ENCODE data around the gene SERBP1. TPM values are rescaled to one million over a fixed set of nuclear protein-coding genes. Genes with fewer than 3 reads are reported as not detected.
"Not testable (repeated sequence)": the region's sequence is repeated elsewhere in the genome, so short reads cannot be mapped to it uniquely, and the experiment has no call there.

The SERBP1 gene
- total RNA-seq, 1 donor from 2014 or later = 125 TPM

- Histone ChIP-seq H3K9me3 (replicated peaks) (no peaks in the 10 kb centered on the region), H3K4me3 (no peak overlapping the region), H3K36me3 (no peaks in the 10 kb centered on the region), H3K27me3 (ENCODE audit: low read depth) (no peaks in the 10 kb centered on the region), H3K4me1 (peaks cover 7% of the 10 kb centered on the region), H3K27ac (replicated peaks) (no peak overlapping the region)
- no peak for DNase-seq
- intact Hi-C loops (cut with micrococcal nuclease) = no loop called here
- TF ChIP-seq CTCF (IDR thresholded peaks at IDR 0.05; ENCODE audit: borderline replicate concordance) = no peak
These were observed 21.6 kb upstream of the SERBP1 start for GRCh38 chr1:67451815-67452214.

- DNase-seq = no peak
- Histone ChIP-seq H3K4me3 (no peak overlapping the region), H3K27ac (replicated peaks) (no peak overlapping the region), H3K27me3 (ENCODE audit: low read depth) (no peaks in the 10 kb centered on the region), H3K9me3 (replicated peaks) (no peaks in the 10 kb centered on the region), H3K36me3 (no peaks in the 10 kb centered on the region), H3K4me1 (peaks cover 12% of the 10 kb centered on the region)
- TF ChIP-seq CTCF (IDR thresholded peaks at IDR 0.05; ENCODE audit: borderline replicate concordance) = no peak
- intact Hi-C loops (cut with micrococcal nuclease) = no loop called here
These were observed 21.2 kb upstream of the SERBP1 start for GRCh38 chr1:67451356-67451755.

- intact Hi-C loops (cut with micrococcal nuclease) = no loop called here
- Histone ChIP-seq H3K4me3 (no peak overlapping the region), H3K4me1 (peaks cover 8% of the 10 kb centered on the region), H3K9me3 (replicated peaks) (no peaks in the 10 kb centered on the region), H3K27me3 (ENCODE audit: low read depth) (no peaks in the 10 kb centered on the region), H3K27ac (replicated peaks) (no peak overlapping the region), H3K36me3 (no peaks in the 10 kb centered on the region)
- TF ChIP-seq CTCF (IDR thresholded peaks at IDR 0.05; ENCODE audit: borderline replicate concordance) = no peak
- no peak for DNase-seq
These were observed 16.7 kb upstream of the SERBP1 start for GRCh38 chr1:67446893-67447292.

GRCh38 chr1:67446014-67446413 is 15.8 kb upstream of the SERBP1 start:
- H3K36me3 ChIP-seq; H3K9me3 ChIP-seq (replicated peaks); H3K27me3 ChIP-seq (ENCODE audit: low read depth); H3K27ac ChIP-seq (replicated peaks); H3K4me3 ChIP-seq; intact Hi-C loops (cut with micrococcal nuclease); DNase-seq: not testable (repeated sequence)
- H3K4me1 ChIP-seq = peaks cover 14% of the 10 kb centered on the region

- no peak overlapping the region for H3K27ac ChIP-seq (replicated peaks)
- TF ChIP-seq CTCF (IDR thresholded peaks at IDR 0.05; ENCODE audit: borderline replicate concordance) = no peak
- no peaks in the 10 kb centered on the region for H3K27me3 ChIP-seq (ENCODE audit: low read depth)
- peaks cover 19% of the 10 kb centered on the region for H3K4me1 ChIP-seq
- no peak for DNase-seq
- intact Hi-C loops (cut with micrococcal nuclease) = no loop called here
- no peaks in the 10 kb centered on the region for H3K9me3 ChIP-seq (replicated peaks)
- no peak overlapping the region for H3K4me3 ChIP-seq
- no peaks in the 10 kb centered on the region for H3K36me3 ChIP-seq
These were observed 11.6 kb upstream of the SERBP1 start for GRCh38 chr1:67441739-67442281.

GRCh38 chr1:67441183-67441582 is 11.0 kb upstream of the SERBP1 start:
- no peaks in the 10 kb centered on the region for H3K27me3 ChIP-seq (ENCODE audit: low read depth)
- H3K36me3 ChIP-seq = no peaks in the 10 kb centered on the region
- H3K9me3 ChIP-seq (replicated peaks) = no peaks in the 10 kb centered on the region
- no peak overlapping the region for H3K27ac ChIP-seq (replicated peaks)
- no peak overlapping the region for H3K4me3 ChIP-seq
- TF ChIP-seq CTCF (IDR thresholded peaks at IDR 0.05; ENCODE audit: borderline replicate concordance) = no peak
- peaks cover 14% of the 10 kb centered on the region for H3K4me1 ChIP-seq
- DNase-seq = peak; percentile 23
- intact Hi-C loops (cut with micrococcal nuclease) = no loop called here
